Measurements from ENCODE around the gene IFNA1.

The IFNA1 gene

GRCh38 chr9:21404146-21404545 is 36.1 kb upstream of the IFNA1 start:
- no peak overlapping the region for H3K4me3 ChIP-seq (replicated peaks; ENCODE audit: low read depth, low read length)
- no peak for DNase-seq (ENCODE audit: low read depth)
- TF ChIP-seq CTCF (IDR thresholded peaks at IDR 0.05; ENCODE audit: low read length, missing control alignments), result no peak

GRCh38 chr9:21408817-21409216 is 31.4 kb upstream of the IFNA1 start, which contains the start of gene IFNA8:
Gene IFNA8, plus strand, starts transcription at chr9:21409117. Its CDS starts 60 bp downstream, at chr9:21409177.
- no peak within 1 kb of the TSS for H3K4me3 ChIP-seq (replicated peaks; ENCODE audit: low read depth, low read length)
- DNase-seq (ENCODE audit: low read depth), result no peak
- no peak for TF ChIP-seq CTCF (IDR thresholded peaks at IDR 0.05; ENCODE audit: low read length, missing control alignments)

- H3K4me3 ChIP-seq (replicated peaks; ENCODE audit: low read depth, low read length), result no peak overlapping the region
- TF ChIP-seq CTCF (IDR thresholded peaks at IDR 0.05; ENCODE audit: low read length, missing control alignments), result no peak
- DNase-seq (ENCODE audit: low read depth), result no peak
These were observed 28.1 kb upstream of the IFNA1 start for GRCh38 chr9:21412107-21412506.

GRCh38 chr9:21413151-21413550 is 27.1 kb upstream of the IFNA1 start:
- TF ChIP-seq CTCF (IDR thresholded peaks at IDR 0.05; ENCODE audit: low read length, missing control alignments), result no peak
- H3K4me3 ChIP-seq (replicated peaks; ENCODE audit: low read depth, low read length), result no peak overlapping the region
- no peak for DNase-seq (ENCODE audit: low read depth)

GRCh38 chr9:21413624-21414023 is 26.6 kb upstream of the IFNA1 start:
- TF ChIP-seq CTCF (IDR thresholded peaks at IDR 0.05; ENCODE audit: low read length, missing control alignments), result peak; percentile 31
- no peak for DNase-seq (ENCODE audit: low read depth)
- H3K4me3 ChIP-seq (replicated peaks; ENCODE audit: low read depth, low read length), result no peak overlapping the region

- DNase-seq (ENCODE audit: low read depth), result no peak
- no peak overlapping the region for H3K4me3 ChIP-seq (replicated peaks; ENCODE audit: low read depth, low read length)
- TF ChIP-seq CTCF (IDR thresholded peaks at IDR 0.05; ENCODE audit: low read length, missing control alignments), result no peak
These were observed 25.9 kb upstream of the IFNA1 start for GRCh38 chr9:21414220-21414940.
